ENCODE results near the gene PPFIBP1.

DNA sequence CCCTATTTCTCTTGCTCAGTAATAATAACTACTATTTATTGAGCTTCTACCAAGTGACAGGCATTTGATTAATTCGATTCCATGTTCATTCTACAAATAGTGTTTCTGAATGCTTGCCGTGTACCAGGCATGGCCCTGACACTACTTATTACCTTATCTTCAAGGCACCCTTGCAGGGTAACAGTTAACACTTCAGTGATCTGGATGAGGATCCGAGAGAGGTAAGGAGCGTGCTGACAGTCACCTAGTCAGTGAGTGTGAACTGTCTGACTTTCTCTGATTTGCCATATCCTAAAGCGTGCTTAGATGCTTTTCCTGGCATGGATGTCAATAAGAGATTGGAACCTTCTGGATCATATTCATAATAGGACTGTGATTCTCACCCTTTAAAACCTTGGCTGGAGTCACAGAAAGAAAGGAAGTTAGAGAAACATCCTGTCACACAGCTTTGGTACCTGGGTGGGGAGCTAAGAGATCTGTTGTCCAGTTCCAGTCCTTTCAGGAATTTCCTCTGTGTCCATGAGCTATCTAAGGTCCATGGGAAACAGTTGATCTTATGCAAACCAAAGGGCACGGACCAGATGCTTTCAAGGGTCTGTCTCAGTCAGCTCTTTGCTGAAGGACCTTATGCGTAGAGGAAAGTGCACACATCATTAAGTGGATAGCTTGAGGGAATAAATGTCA is 54.8 kb downstream of the PPFIBP1 start:
- TF ChIP-seq EZH2 (IDR thresholded peaks at IDR 0.05; ENCODE audit: low read length), result no peak
- TF ChIP-seq, protein P1, sequence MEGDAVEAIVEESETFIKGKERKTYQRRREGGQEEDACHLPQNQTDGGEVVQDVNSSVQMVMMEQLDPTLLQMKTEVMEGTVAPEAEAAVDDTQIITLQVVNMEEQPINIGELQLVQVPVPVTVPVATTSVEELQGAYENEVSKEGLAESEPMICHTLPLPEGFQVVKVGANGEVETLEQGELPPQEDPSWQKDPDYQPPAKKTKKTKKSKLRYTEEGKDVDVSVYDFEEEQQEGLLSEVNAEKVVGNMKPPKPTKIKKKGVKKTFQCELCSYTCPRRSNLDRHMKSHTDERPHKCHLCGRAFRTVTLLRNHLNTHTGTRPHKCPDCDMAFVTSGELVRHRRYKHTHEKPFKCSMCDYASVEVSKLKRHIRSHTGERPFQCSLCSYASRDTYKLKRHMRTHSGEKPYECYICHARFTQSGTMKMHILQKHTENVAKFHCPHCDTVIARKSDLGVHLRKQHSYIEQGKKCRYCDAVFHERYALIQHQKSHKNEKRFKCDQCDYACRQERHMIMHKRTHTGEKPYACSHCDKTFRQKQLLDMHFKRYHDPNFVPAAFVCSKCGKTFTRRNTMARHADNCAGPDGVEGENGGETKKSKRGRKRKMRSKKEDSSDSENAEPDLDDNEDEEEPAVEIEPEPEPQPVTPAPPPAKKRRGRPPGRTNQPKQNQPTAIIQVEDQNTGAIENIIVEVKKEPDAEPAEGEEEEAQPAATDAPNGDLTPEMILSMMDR (optimal IDR thresholded peaks at IDR 0.05 in 1 of 3, IDR thresholded peaks at IDR 0.05 in 1 of 3, conservative IDR thresholded peaks at IDR 0.05 in 1 of 3; ENCODE audit: extremely low read depth in 1 of 3, insufficient read depth in 2 of 3, low read length in 3 of 3), result no peak
